ENCODE results near the gene LAIR1. TPM values are rescaled to one million over a fixed set of nuclear protein-coding genes. Genes with fewer than 3 reads are reported as not detected.

The LAIR1 gene
- total and polyA plus RNA-seq, 4 donors: 2.1 to 78.4 (median 22.3) TPM

DNA sequence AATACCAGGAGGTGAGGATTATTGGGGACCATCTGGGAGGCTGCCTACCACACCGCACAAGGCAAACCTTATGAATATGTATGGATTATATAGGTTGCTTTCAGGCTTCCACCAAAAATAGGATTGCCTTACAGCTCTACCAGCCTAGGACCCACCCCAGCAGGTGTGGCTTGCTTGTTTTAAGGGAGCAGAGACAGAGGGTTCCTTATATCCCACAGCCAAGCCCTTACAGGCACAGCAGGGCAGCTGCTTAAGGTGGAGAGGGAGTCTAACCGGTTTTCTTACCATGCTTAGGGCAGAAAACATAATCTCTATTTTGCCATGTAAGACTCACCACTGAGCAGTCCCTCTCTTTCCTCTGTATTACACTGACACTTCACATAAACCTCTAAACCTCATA is 34.5 kb upstream of the LAIR1 start:
- H3K4me3 ChIP-seq (ENCODE audit: low read length in 2 of 2): no peak overlapping the region
- peaks cover 1% of the 10 kb centered on the region for H3K9me3 ChIP-seq (ENCODE audit: control insufficient read depth, low read length)
- H3K27ac ChIP-seq (ENCODE audit: low read depth in 1 of 2, low read length in 2 of 2): no peak overlapping the region
- H3K4me1 ChIP-seq (ENCODE audit: control insufficient read depth in 1 of 2, insufficient read depth in 2 of 2, low read length in 2 of 2): no peaks in the 10 kb centered on the region
- peak in 1 of 2 donors; percentile 14 for DNase-seq
- WGBS, 2 donors: 49 to 58% methylated on average over 2 of the region's 2 CpGs
- H3K27me3 ChIP-seq (ENCODE audit: control insufficient read depth in 1 of 2, insufficient read depth in 2 of 2, low read length in 1 of 2): no peaks in the 10 kb centered on the region
- intact Hi-C loops (cut with DNase I): no loop called here
- ATAC-seq (ENCODE audit: low FRiP score): no peak
- H3K36me3 ChIP-seq (ENCODE audit: control insufficient read depth in 1 of 2, insufficient read depth in 2 of 2, low read length in 1 of 2): no peaks in the 10 kb centered on the region

DNA sequence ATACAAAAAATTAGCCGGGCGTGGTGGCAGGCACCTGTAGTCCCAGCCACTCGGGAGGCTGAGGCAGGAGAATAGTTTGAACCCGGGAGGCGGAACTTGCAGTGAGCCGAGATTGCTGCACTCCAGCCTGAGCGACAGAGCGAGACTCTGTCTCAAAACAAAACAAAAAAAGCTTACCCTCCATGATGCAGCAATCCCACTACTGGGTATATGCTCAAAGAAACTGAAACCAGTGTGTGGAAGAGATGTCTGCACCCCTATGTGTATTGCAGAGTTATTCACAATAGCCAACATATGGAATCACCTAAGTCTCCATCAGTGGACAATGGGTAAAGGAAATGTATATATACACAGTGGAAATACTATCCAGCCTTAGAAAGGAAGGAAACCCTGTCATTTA is 31.0 kb upstream of the LAIR1 start:
- Histone ChIP-seq H3K27ac (ENCODE audit: low read depth in 1 of 2, low read length in 2 of 2) (no peak overlapping the region), H3K9me3 (ENCODE audit: control insufficient read depth, low read length) (peaks cover 1% of the 10 kb centered on the region), H3K36me3 (ENCODE audit: control insufficient read depth in 1 of 2, insufficient read depth in 2 of 2, low read length in 1 of 2) (no peaks in the 10 kb centered on the region), H3K4me3 (ENCODE audit: low read length in 2 of 2) (no peak overlapping the region), H3K4me1 (ENCODE audit: control insufficient read depth in 1 of 2, insufficient read depth in 2 of 2, low read length in 2 of 2) (no peaks in the 10 kb centered on the region), H3K27me3 (ENCODE audit: control insufficient read depth in 1 of 2, insufficient read depth in 2 of 2, low read length in 1 of 2) (peaks cover 0 to 1% of the 10 kb centered on the region in 2 donors)
- intact Hi-C loops (cut with DNase I): no loop called here
- DNase-seq (no peak), ATAC-seq (ENCODE audit: low FRiP score) (no peak)
- WGBS, 2 donors: 77 to 79% methylated on average over 8 of the region's 8 CpGs

GRCh38 chr19:54393381-54393780 is 28.6 kb upstream of the LAIR1 start:
- Histone ChIP-seq H3K27me3 (ENCODE audit: control insufficient read depth in 1 of 2, insufficient read depth in 2 of 2, low read length in 1 of 2) (peaks cover 0 to 1% of the 10 kb centered on the region in 2 donors), H3K9me3 (ENCODE audit: control insufficient read depth, low read length) (no peaks in the 10 kb centered on the region), H3K4me3 (ENCODE audit: low read length in 2 of 2) (no peak overlapping the region), H3K36me3 (ENCODE audit: control insufficient read depth in 1 of 2, insufficient read depth in 2 of 2, low read length in 1 of 2) (no peaks in the 10 kb centered on the region), H3K27ac (ENCODE audit: low read depth in 1 of 2, low read length in 2 of 2) (no peak overlapping the region), H3K4me1 (ENCODE audit: control insufficient read depth in 1 of 2, insufficient read depth in 2 of 2, low read length in 2 of 2) (no peaks in the 10 kb centered on the region)
- WGBS, 2 donors: 60% methylated on average over 16 of the region's 16 CpGs
- DNase-seq (no peak), ATAC-seq (ENCODE audit: low FRiP score) (no peak)
- intact Hi-C loops (cut with DNase I): no loop called here

GRCh38 chr19:54392105-54392504 is 27.4 kb upstream of the LAIR1 start:
- DNase-seq (no peak), ATAC-seq (ENCODE audit: low FRiP score) (no peak)
- H3K9me3 ChIP-seq (ENCODE audit: control insufficient read depth, low read length): no peaks in the 10 kb centered on the region
- intact Hi-C loops (cut with DNase I): no loop called here
- peaks cover 0 to 1% of the 10 kb centered on the region in 2 donors for H3K27me3 ChIP-seq (ENCODE audit: control insufficient read depth in 1 of 2, insufficient read depth in 2 of 2, low read length in 1 of 2)
- WGBS, 2 donors: 73 to 74% methylated on average over 5 of the region's 5 CpGs
- no peak overlapping the region for H3K4me3 ChIP-seq (ENCODE audit: low read length in 2 of 2)
- H3K4me1 ChIP-seq (ENCODE audit: control insufficient read depth in 1 of 2, insufficient read depth in 2 of 2, low read length in 2 of 2): no peaks in the 10 kb centered on the region
- no peak overlapping the region for H3K27ac ChIP-seq (ENCODE audit: low read depth in 1 of 2, low read length in 2 of 2)
- no peaks in the 10 kb centered on the region for H3K36me3 ChIP-seq (ENCODE audit: control insufficient read depth in 1 of 2, insufficient read depth in 2 of 2, low read length in 1 of 2)

- no peak for ATAC-seq (ENCODE audit: low FRiP score)
- no peak overlapping the region for H3K4me3 ChIP-seq (ENCODE audit: low read length in 2 of 2)
- WGBS, 2 donors: 27 to 37% methylated on average over 4 of the region's 4 CpGs
- intact Hi-C loops (cut with DNase I): no loop called here
- H3K27ac ChIP-seq (ENCODE audit: low read depth in 1 of 2, low read length in 2 of 2): no peak overlapping the region
- no peaks in the 10 kb centered on the region for H3K9me3 ChIP-seq (ENCODE audit: control insufficient read depth, low read length)
- no peaks in the 10 kb centered on the region for H3K4me1 ChIP-seq (ENCODE audit: control insufficient read depth in 1 of 2, insufficient read depth in 2 of 2, low read length in 2 of 2)
- no peak for DNase-seq
- peaks cover 0 to 1% of the 10 kb centered on the region in 2 donors for H3K27me3 ChIP-seq (ENCODE audit: control insufficient read depth in 1 of 2, insufficient read depth in 2 of 2, low read length in 1 of 2)
- no peaks in the 10 kb centered on the region for H3K36me3 ChIP-seq (ENCODE audit: control insufficient read depth in 1 of 2, insufficient read depth in 2 of 2, low read length in 1 of 2)
These were observed 26.9 kb upstream of the LAIR1 start for GRCh38 chr19:54391589-54392061.

DNA sequence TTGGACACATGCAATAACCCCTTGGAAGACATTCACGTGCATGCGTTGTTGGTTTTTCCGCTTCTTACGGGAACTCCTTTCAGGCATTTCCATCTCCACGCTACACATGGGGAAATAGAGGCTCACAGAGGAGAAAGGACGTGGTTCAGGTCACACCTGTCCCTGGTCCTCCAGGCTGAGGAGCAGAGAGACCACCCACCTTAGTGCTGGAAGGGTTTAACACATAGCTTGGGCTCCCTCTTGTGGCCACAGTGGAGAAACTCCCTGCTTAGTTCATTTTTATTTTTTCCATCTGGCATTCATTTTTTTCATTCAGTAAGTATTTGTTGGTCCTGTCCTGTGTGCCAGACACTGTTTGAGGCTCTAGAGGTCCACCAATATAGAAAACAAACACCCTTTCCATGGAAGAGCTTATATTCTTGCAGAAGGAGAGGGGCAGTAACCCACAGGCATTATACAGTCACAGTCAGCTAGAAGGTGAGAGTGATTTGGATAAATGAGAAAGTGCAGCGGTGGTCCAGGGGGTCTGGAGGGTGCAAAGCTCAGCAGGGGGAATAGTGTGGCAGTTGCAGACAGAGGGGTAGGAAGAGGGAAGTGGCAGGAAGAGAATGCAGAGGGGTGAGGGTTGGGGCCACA is 26.3 kb upstream of the LAIR1 start:
- intact Hi-C loops (cut with DNase I): no loop called here
- ATAC-seq (ENCODE audit: low FRiP score) (no peak), DNase-seq (no peak)
- Histone ChIP-seq H3K36me3 (ENCODE audit: control insufficient read depth in 1 of 2, insufficient read depth in 2 of 2, low read length in 1 of 2) (no peaks in the 10 kb centered on the region), H3K27ac (ENCODE audit: low read depth in 1 of 2, low read length in 2 of 2) (no peak overlapping the region), H3K9me3 (ENCODE audit: control insufficient read depth, low read length) (no peaks in the 10 kb centered on the region), H3K4me3 (ENCODE audit: low read length in 2 of 2) (no peak overlapping the region), H3K27me3 (ENCODE audit: control insufficient read depth in 1 of 2, insufficient read depth in 2 of 2, low read length in 1 of 2) (peaks cover 0 to 1% of the 10 kb centered on the region in 2 donors), H3K4me1 (ENCODE audit: control insufficient read depth in 1 of 2, insufficient read depth in 2 of 2, low read length in 2 of 2) (no peaks in the 10 kb centered on the region)
- whole genome bisulfite sequencing, 2 donors: 15 to 20% methylated on average over 7 of the region's 7 CpGs

GRCh38 chr19:54389553-54389952 is 24.8 kb upstream of the LAIR1 start:
- Histone ChIP-seq H3K27me3 (ENCODE audit: control insufficient read depth in 1 of 2, insufficient read depth in 2 of 2, low read length in 1 of 2) (peaks cover 0 to 1% of the 10 kb centered on the region in 2 donors), H3K36me3 (ENCODE audit: control insufficient read depth in 1 of 2, insufficient read depth in 2 of 2, low read length in 1 of 2) (no peaks in the 10 kb centered on the region), H3K4me3 (ENCODE audit: low read length in 2 of 2) (no peak overlapping the region), H3K4me1 (ENCODE audit: control insufficient read depth in 1 of 2, insufficient read depth in 2 of 2, low read length in 2 of 2) (no peaks in the 10 kb centered on the region), H3K27ac (ENCODE audit: low read depth in 1 of 2, low read length in 2 of 2) (no peak overlapping the region), H3K9me3 (ENCODE audit: control insufficient read depth, low read length) (no peaks in the 10 kb centered on the region)
- WGBS, 2 donors: 71% methylated on average over 4 of the region's 4 CpGs
- intact Hi-C loops (cut with DNase I): no loop called here
- DNase-seq (no peak), ATAC-seq (ENCODE audit: low FRiP score) (no peak)

- H3K9me3 ChIP-seq (ENCODE audit: control insufficient read depth, low read length): no peaks in the 10 kb centered on the region
- no peak for ATAC-seq (ENCODE audit: low FRiP score)
- H3K27me3 ChIP-seq (ENCODE audit: control insufficient read depth in 1 of 2, insufficient read depth in 2 of 2, low read length in 1 of 2): no peaks in the 10 kb centered on the region
- H3K36me3 ChIP-seq (ENCODE audit: control insufficient read depth in 1 of 2, insufficient read depth in 2 of 2, low read length in 1 of 2): no peaks in the 10 kb centered on the region
- no peak overlapping the region for H3K27ac ChIP-seq (ENCODE audit: low read depth in 1 of 2, low read length in 2 of 2)
- H3K4me3 ChIP-seq (ENCODE audit: low read length in 2 of 2): no peak overlapping the region
- intact Hi-C loops (cut with DNase I): no loop called here
- H3K4me1 ChIP-seq (ENCODE audit: control insufficient read depth in 1 of 2, insufficient read depth in 2 of 2, low read length in 2 of 2): no peaks in the 10 kb centered on the region
- whole genome bisulfite sequencing, 2 donors: 41 to 46% methylated on average over 9 of the region's 9 CpGs
- DNase-seq: no peak
These were observed 24.0 kb upstream of the LAIR1 start for GRCh38 chr19:54388802-54389139.

DNA sequence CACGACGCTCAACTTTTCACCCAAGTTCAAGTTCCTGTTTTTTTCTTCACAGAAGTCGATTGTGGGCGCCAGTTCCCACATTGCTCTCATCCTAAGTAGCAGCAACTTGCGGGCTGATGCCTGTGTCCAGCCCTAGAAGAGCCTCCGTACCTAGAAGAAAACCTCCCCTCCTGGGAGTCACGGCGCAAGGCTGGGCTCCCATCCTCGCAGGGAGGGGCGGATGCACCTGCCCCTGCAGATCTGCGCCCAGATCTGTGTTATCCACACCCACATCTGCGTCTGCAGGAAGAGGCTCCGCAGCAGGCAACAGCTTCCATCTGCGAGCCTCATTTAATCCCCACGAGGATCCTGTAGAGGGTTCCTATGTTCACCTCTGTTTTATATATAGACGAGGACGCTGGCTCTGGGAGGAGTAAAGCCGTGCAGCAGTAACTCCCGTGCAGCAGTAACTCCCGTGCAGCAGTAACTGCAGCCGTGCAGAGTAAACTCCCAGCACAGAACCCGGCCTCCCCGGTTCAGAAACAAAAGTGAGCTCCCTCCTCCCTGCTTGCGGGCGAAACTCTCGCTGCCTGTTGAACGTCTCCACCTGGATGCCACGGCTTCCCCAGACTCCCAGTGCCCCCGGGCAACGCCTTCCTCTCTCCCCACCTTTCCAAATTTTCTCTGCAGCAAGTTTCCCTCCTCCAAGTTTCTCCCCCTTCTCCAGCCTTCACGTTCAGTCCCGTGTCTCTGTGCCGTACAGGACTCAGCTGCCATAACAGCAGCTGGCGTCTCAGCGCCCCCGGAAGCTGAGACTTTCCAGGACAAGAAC is 23.5 kb upstream of the LAIR1 start:
- Histone ChIP-seq H3K27me3 (ENCODE audit: control insufficient read depth in 1 of 2, insufficient read depth in 2 of 2, low read length in 1 of 2) (no peaks in the 10 kb centered on the region), H3K4me3 (ENCODE audit: low read length in 2 of 2) (no peak overlapping the region), H3K36me3 (ENCODE audit: control insufficient read depth in 1 of 2, insufficient read depth in 2 of 2, low read length in 1 of 2) (no peaks in the 10 kb centered on the region), H3K27ac (ENCODE audit: low read depth in 1 of 2, low read length in 2 of 2) (no peak overlapping the region), H3K9me3 (ENCODE audit: control insufficient read depth, low read length) (no peaks in the 10 kb centered on the region), H3K4me1 (ENCODE audit: control insufficient read depth in 1 of 2, insufficient read depth in 2 of 2, low read length in 2 of 2) (no peaks in the 10 kb centered on the region)
- ATAC-seq (ENCODE audit: low FRiP score) (no peak), DNase-seq (peak in 1 of 2 donors; percentile 72)
- 3 to 5% methylated on average over 36 of the region's 36 CpGs for WGBS, 2 donors
- intact Hi-C loops (cut with DNase I): no loop called here
